H1 (cell line): Measurements from ENCODE around the gene NR1D2. TPM values are rescaled to one million over a fixed set of nuclear protein-coding genes. Genes with fewer than 3 reads are reported as not detected.

Experiments
- CTCF ChIA-PET: fragments of 300-600 bp; sonication (Branson Sonifier 250); formaldehyde crosslinking; loops from one replicate; lab custom pipeline; 2021; ENCODE audit not compliant: partially characterized antibody; lab: Charles Lee
- POLR2A ChIA-PET: fragments of 300-600 bp; sonication (Branson Sonifier 250); formaldehyde crosslinking; loops from one replicate; lab custom pipeline; 2021; ENCODE audit warnings: inconsistent platforms; ENCODE audit not compliant: partially characterized antibody; lab: Charles Lee
- DNase-seq, 2 experiments: peaks; one replicate each; pipeline versions ENCODE4 v3.0.0 to v3.0.0-alpha.2; 2010 to 2022; ENCODE audit warnings: low spot score in 2 of 2, low read depth in 1 of 2, mixed read lengths in 1 of 2
- FAIRE-seq: peaks from 2 replicates; lab custom pipeline; 2011; peaks lifted over from hg19 to GRCh38; lab: Jason Lieb, UNC
- H2AFZ ChIP-seq: 2 replicates; pipeline ENCODE4 v1.8.1; 2012; ENCODE audit warnings: low read length, inconsistent platforms
- H2AK5ac ChIP-seq: 2 replicates; pipeline ENCODE4 v1.6.1; 2013; ENCODE audit warnings: low read depth, low read length
- H2BK120ac ChIP-seq: replicated peaks from 2 replicates; pipeline ENCODE3; 2013; ENCODE audit warnings: low read depth, low read length, inconsistent platforms
- H2BK12ac ChIP-seq: 2 replicates; pipeline ENCODE4 v1.6.1; 2013; ENCODE audit warnings: low read depth, low read length
- H2BK15ac ChIP-seq: 2 replicates; pipeline ENCODE4 v1.6.1; 2013; ENCODE audit warnings: low read length
- H2BK20ac ChIP-seq: 2 replicates; pipeline ENCODE4 v1.6.1; 2013; ENCODE audit warnings: low read length
- H2BK5ac ChIP-seq: 2 replicates; pipeline ENCODE4 v1.6.1; 2013; ENCODE audit warnings: low read depth, low read length
- H3K14ac ChIP-seq: 2 replicates; pipeline ENCODE4 v1.6.1; 2013; ENCODE audit warnings: inconsistent platforms; ENCODE audit not compliant: insufficient read length
- H3K18ac ChIP-seq: 2 replicates; pipeline ENCODE4 v1.6.1; 2013; ENCODE audit warnings: low read length; ENCODE audit errors: extremely low read depth
- H3K23ac ChIP-seq: 2 replicates; pipeline ENCODE4 v1.6.1; 2013; ENCODE audit warnings: inconsistent platforms; ENCODE audit not compliant: insufficient read length
- H3K23me2 ChIP-seq: 2 replicates; pipeline ENCODE4 v1.6.1; 2013; ENCODE audit warnings: low read depth, low read length
- H3K27ac ChIP-seq: 2 replicates; pipeline ENCODE4 v1.6.1; 2011; ENCODE audit warnings: low read depth, low read length, inconsistent platforms
- H3K27me3 ChIP-seq, 4 experiments: replicated peaks in 1 of 4; 1 replicate in 1 of 4; 2 replicates in 3 of 4; pipeline versions ENCODE4 v1.6.1 to v1.8.1; 2011 to 2013; ENCODE audit warnings: low read length in 3 of 4, mild to moderate bottlenecking in 3 of 4, inconsistent platforms in 2 of 4, mixed read lengths in 2 of 4, moderate library complexity in 1 of 4; ENCODE audit not compliant: control insufficient read depth in 3 of 4, insufficient read depth in 3 of 4; ENCODE audit errors: extremely low read depth in 1 of 4
- H3K36me3 ChIP-seq, 4 experiments: 2 replicates each; pipeline versions ENCODE4 v1.6.1 to v1.8.1; 2011 to 2013; ENCODE audit warnings: mild to moderate bottlenecking in 4 of 4, low read length in 3 of 4, moderate library complexity in 2 of 4, control low read depth in 1 of 4, inconsistent platforms in 1 of 4; ENCODE audit not compliant: insufficient read depth in 4 of 4, control insufficient read depth in 2 of 4
- H3K4ac ChIP-seq: replicated peaks from 2 replicates; pipeline ENCODE3; 2013; ENCODE audit warnings: low read length, low read depth, mixed read lengths, inconsistent platforms; ENCODE audit not compliant: insufficient read length
- H3K4me1 ChIP-seq, 4 experiments: replicated peaks in 1 of 4; 1 replicate in 1 of 4; 2 replicates in 3 of 4; pipeline versions ENCODE4 v1.6.1 to v1.8.1; 2011 to 2013; ENCODE audit warnings: low read length in 3 of 4, inconsistent platforms in 2 of 4, mixed read lengths in 1 of 4; ENCODE audit not compliant: insufficient read depth in 4 of 4, control insufficient read depth in 3 of 4
- H3K4me2 ChIP-seq, 2 experiments: 2 replicates each; pipeline versions ENCODE4 v1.6.1 to v1.8.1; 2011 to 2013; ENCODE audit warnings: low read depth in 2 of 2, low read length in 2 of 2, control low read depth in 1 of 2, inconsistent platforms in 1 of 2, mild to moderate bottlenecking in 1 of 2; ENCODE audit not compliant: insufficient read depth in 1 of 2
- H3K4me3 ChIP-seq, 4 experiments: fragments of 200-600, 300-600 bp in 1 of 4; sonication (generic), shearing (Covaris generic), sonication (Bioruptor Twin) in 1 of 4; 2 replicates each; pipeline versions ENCODE4 v1.5.1 to v1.8.1; 2011 to 2016; ENCODE audit warnings: low read length in 4 of 4, low read depth in 3 of 4, control low read depth in 2 of 4, inconsistent platforms in 2 of 4, mild to moderate bottlenecking in 2 of 4, mixed read lengths in 1 of 4, moderate library complexity in 1 of 4; ENCODE audit not compliant: insufficient read depth in 2 of 4; ENCODE audit errors: extremely low read depth in 1 of 4
- H3K56ac ChIP-seq: replicated peaks from 2 replicates; pipeline ENCODE3; 2013; ENCODE audit warnings: low read depth, mild to moderate bottlenecking, mixed read lengths, low read length, inconsistent platforms; ENCODE audit not compliant: insufficient read length
- H3K79me1 ChIP-seq: 2 replicates; pipeline ENCODE4 v1.6.1; 2013; ENCODE audit warnings: low read depth, low read length, control low read depth
- H3K79me2 ChIP-seq, 2 experiments: 2 replicates each; pipeline versions ENCODE4 v1.6.1 to v1.8.1; 2012 to 2013; ENCODE audit warnings: low read length in 2 of 2, mild to moderate bottlenecking in 2 of 2, inconsistent platforms in 1 of 2; ENCODE audit not compliant: insufficient read depth in 2 of 2, control insufficient read depth in 1 of 2
- H3K9ac ChIP-seq, 4 experiments: replicated peaks in 1 of 4; 1 replicate in 1 of 4; 2 replicates in 3 of 4; pipeline versions ENCODE4 v1.6.1 to v1.8.1; 2011 to 2013; ENCODE audit warnings: low read depth in 3 of 4, low read length in 3 of 4, control low read depth in 2 of 4, mild to moderate bottlenecking in 2 of 4, moderate library complexity in 2 of 4, inconsistent platforms in 1 of 4; ENCODE audit errors: extremely low read depth in 1 of 4
- H3K9me3 ChIP-seq, 2 experiments: 2 replicates each; pipeline versions ENCODE4 v1.6.1 to v1.8.1; 2012 to 2013; ENCODE audit warnings: mild to moderate bottlenecking in 2 of 2, moderate library complexity in 2 of 2, control low read depth in 1 of 2, inconsistent platforms in 1 of 2, low read depth in 1 of 2, low read length in 1 of 2, mixed read lengths in 1 of 2; ENCODE audit not compliant: insufficient read depth in 2 of 2
- H4K20me1 ChIP-seq, 2 experiments: replicated peaks in 1 of 2; 2 replicates each; pipeline versions ENCODE3 to v1.8.1; 2011 to 2013; ENCODE audit warnings: inconsistent platforms in 2 of 2, low read length in 2 of 2, mild to moderate bottlenecking in 1 of 2; ENCODE audit not compliant: insufficient read depth in 2 of 2, control insufficient read depth in 1 of 2
- H4K5ac ChIP-seq: 2 replicates; pipeline ENCODE4 v1.6.1; 2013; ENCODE audit warnings: low read length, low read depth, mixed read lengths, inconsistent platforms; ENCODE audit not compliant: insufficient read length
- H4K8ac ChIP-seq: 2 replicates; pipeline ENCODE4 v1.8.0; 2013; ENCODE audit warnings: mild to moderate bottlenecking, moderate library complexity, low read length, inconsistent platforms; ENCODE audit not compliant: insufficient read depth; ENCODE audit errors: extremely low read depth
- H4K91ac ChIP-seq: replicated peaks from 2 replicates; pipeline ENCODE3; 2013; ENCODE audit warnings: low read length, mixed read lengths, inconsistent platforms; ENCODE audit not compliant: insufficient read length
- BACH1 ChIP-seq: IDR thresholded peaks from 2 replicates; pipeline ENCODE4 v1.6.1; 2012; ENCODE audit warnings: low read length, improper control_type of control experiment
- CHD2 ChIP-seq: IDR thresholded peaks from 2 replicates; pipeline ENCODE4 v1.6.1; 2012; ENCODE audit warnings: low read length, improper control_type of control experiment
- E2F6 ChIP-seq: IDR thresholded peaks from 2 replicates; pipeline ENCODE4 v1.6.1; 2012; ENCODE audit warnings: inconsistent platforms
- FOSL1 ChIP-seq: IDR thresholded peaks from 2 replicates; pipeline ENCODE4 v1.6.1; 2011; ENCODE audit warnings: mild to moderate bottlenecking, low read depth, low read length, moderate library complexity; ENCODE audit not compliant: insufficient read depth
- JUN ChIP-seq: IDR thresholded peaks from 2 replicates; pipeline ENCODE4 v1.6.1; 2011; ENCODE audit warnings: low read depth, mild to moderate bottlenecking, improper control_type of control experiment, low read length
- JUND ChIP-seq: IDR thresholded peaks from 2 replicates; pipeline ENCODE4 v1.6.1; 2011; ENCODE audit warnings: mild to moderate bottlenecking, improper control_type of control experiment, low read length
- KDM4A ChIP-seq: IDR thresholded peaks from one replicate; pipeline ENCODE4 v1.7.1; 2012; ENCODE audit warnings: low read depth, mild to moderate bottlenecking, moderate library complexity, low read length, inconsistent platforms; ENCODE audit not compliant: severe bottlenecking
- POLR2AphosphoS5 ChIP-seq: IDR thresholded peaks from 2 replicates; pipeline ENCODE4 v1.6.1; 2011; ENCODE audit warnings: low read depth, low read length
- RNF2 ChIP-seq: fragments of 200-900, 300-1000 bp; sonication (generic); IDR thresholded peaks from 2 replicates; pipeline ENCODE4 v1.7.1; 2016; ENCODE audit warnings: borderline replicate concordance, low read depth, mild to moderate bottlenecking, antibody characterized with exemption, low read length; ENCODE audit not compliant: poor library complexity, severe bottlenecking; ENCODE audit errors: missing control alignments
- SIX5 ChIP-seq: IDR thresholded peaks from 2 replicates; pipeline ENCODE4 v1.6.1; 2011; ENCODE audit warnings: mild to moderate bottlenecking, low read depth, low read length
- TCF12 ChIP-seq: IDR thresholded peaks from 2 replicates; pipeline ENCODE4 v1.6.1; 2011; ENCODE audit warnings: low read depth, mild to moderate bottlenecking, low read length
- TEAD4 ChIP-seq: IDR thresholded peaks from 2 replicates; pipeline ENCODE4 v1.6.1; 2012; ENCODE audit warnings: low read depth, low read length, inconsistent platforms, mixed read lengths
- WGBS, 2 experiments: shearing (Covaris generic) in 1 of 2; methylation state at CpG; one replicate each; pipeline versions ENCODE4 v1.1.6 to v1.1.7; 2013 to 2015; ENCODE audit warnings: low lambda C conversion rate in 2 of 2, mixed read lengths in 2 of 2, inconsistent platforms in 1 of 2, low coverage in 1 of 2, missing lambda C conversion rate in 1 of 2; ENCODE audit not compliant: insufficient replicate concordance in 2 of 2, insufficient coverage in 1 of 2, insufficient read length in 1 of 2; ENCODE audit errors: extremely low coverage in 1 of 2, missing lambda C conversion rate in 1 of 2; 5-methylcytosine and 5-hydroxymethylcytosine counted together
- polyA plus RNA-seq, 7 experiments: library from polyadenylated mRNA; depleted of rRNA in 3 of 7; stranded (reverse) in 5 of 7; unstranded in 2 of 7; fragments of >200 nt in 5 of 7; fragments of 200-250 nt in 2 of 7; gene quantifications; 1 replicate in 5 of 7; 2 replicates in 1 of 7; 4 replicates in 1 of 7; pipeline versions ENCODE4 v1.2.1 to v1.2.3, GENCODE V29; 2011 to 2013; ENCODE audit warnings: missing spikeins in 2 of 7, mixed read lengths in 2 of 7
- total RNA-seq: library from RNA; stranded (reverse); fragmentation: NEBNext Ultra II Directional; extraction: Animal tissue kit (Norgen Biotek cat#: 25700); gene quantifications from 2 replicates; pipeline ENCODE4 v1.2.1, GENCODE V29; 2021
- TF ChIP-seq, protein P1 (sequence below): IDR thresholded peaks from 2 replicates; pipeline ENCODE4 v1.6.1; 2011; ENCODE audit warnings: low read length, improper control_type of control experiment

NR1D2 gene
- total and polyA plus RNA-seq, 2 of the 8 experiments (the other 6 are each of a cell fraction or from before 2014, with no cell fraction given): 5.9 to 21.7 TPM

DNA sequence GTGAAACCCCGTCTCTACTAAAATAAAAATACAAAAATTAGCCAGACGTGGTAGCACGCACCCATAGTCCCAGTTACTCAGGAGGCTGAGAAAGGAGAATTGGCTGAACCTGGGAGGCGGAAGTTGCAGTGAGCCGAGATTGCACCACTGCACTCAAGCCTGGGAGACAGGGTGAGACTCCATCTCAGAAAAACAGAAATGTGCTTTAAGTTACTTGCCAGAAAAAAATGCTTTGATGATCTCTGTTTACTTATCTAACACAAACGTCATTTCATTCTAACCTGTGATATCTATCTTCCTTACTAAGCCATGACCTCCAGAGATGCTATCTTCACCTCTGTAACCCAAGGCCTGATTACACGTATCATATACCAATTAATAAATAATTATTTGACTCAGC is 35.7 kb upstream of the NR1D2 start:
- H3K14ac ChIP-seq: no peak overlapping the region
- H3K4me3 ChIP-seq: no peak overlapping the region
- peaks cover 0 to 19% of the 10 kb centered on the region in 2 experiments; a peak in 2 of 4 replicates for H3K79me2 ChIP-seq
- no peaks in the 10 kb centered on the region for H3K9me3 ChIP-seq
- no peaks in the 10 kb centered on the region for H3K23me2 ChIP-seq
- H3K79me1 ChIP-seq: no peaks in the 10 kb centered on the region
- no peaks in the 10 kb centered on the region for H3K4me1 ChIP-seq
- POLR2A ChIA-PET: interaction anchor here (5.4 kb wide), 1 partner anchor 9 kb away, joined by 47 read pairs; the partner anchor contains the start of genes NKIRAS1 and RPL15
- H3K9ac ChIP-seq: peak overlapping the region in 1 of 4 experiments; percentile 53; a peak in 1 of 7 replicates
- no peak overlapping the region for H2BK12ac ChIP-seq
- WGBS, 2 experiments: 91% methylated on average over 7 of the region's 7 CpGs; no CpG with 5 or more reads in 1 of the 2 experiments
- H4K91ac ChIP-seq: no peak overlapping the region
- no peak overlapping the region for H3K4ac ChIP-seq
- no peak overlapping the region for H2AFZ ChIP-seq
- no peak overlapping the region for H3K56ac ChIP-seq
- no peak overlapping the region for H3K23ac ChIP-seq
- H4K8ac ChIP-seq: no peak overlapping the region
- H3K27ac ChIP-seq: no peak overlapping the region
- H2BK5ac ChIP-seq: no peak overlapping the region
- H4K5ac ChIP-seq: no peak overlapping the region
- CTCF ChIA-PET: no interaction called here
- H4K20me1 ChIP-seq: no peaks in the 10 kb centered on the region
- H2BK15ac ChIP-seq: no peak overlapping the region
- H2BK20ac ChIP-seq: no peak overlapping the region
- H3K36me3 ChIP-seq: peaks cover 0 to 18% (median 7%) of the 10 kb centered on the region in 4 experiments; a peak in 4 of 8 replicates
- DNase-seq (no peak), FAIRE-seq (no peak)
- H3K4me2 ChIP-seq: no peak overlapping the region
- no peak overlapping the region for H3K18ac ChIP-seq
- H2AK5ac ChIP-seq: no peak overlapping the region
- no peak overlapping the region for H2BK120ac ChIP-seq
- H3K27me3 ChIP-seq: peaks cover 0 to 1% (median 0%) of the 10 kb centered on the region in 4 experiments; a peak in 1 of 7 replicates
- no peak for TF ChIP-seq CHD2
- TF ChIP-seq KDM4A: no peak
- TF ChIP-seq BACH1: no peak
- TF ChIP-seq, protein P1, sequence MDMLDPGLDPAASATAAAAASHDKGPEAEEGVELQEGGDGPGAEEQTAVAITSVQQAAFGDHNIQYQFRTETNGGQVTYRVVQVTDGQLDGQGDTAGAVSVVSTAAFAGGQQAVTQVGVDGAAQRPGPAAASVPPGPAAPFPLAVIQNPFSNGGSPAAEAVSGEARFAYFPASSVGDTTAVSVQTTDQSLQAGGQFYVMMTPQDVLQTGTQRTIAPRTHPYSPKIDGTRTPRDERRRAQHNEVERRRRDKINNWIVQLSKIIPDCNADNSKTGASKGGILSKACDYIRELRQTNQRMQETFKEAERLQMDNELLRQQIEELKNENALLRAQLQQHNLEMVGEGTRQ: no peak
- TF ChIP-seq RNF2: no peak
- TF ChIP-seq TCF12: no peak
- TF ChIP-seq JUN: no peak
- TF ChIP-seq E2F6: no peak
- TF ChIP-seq POLR2AphosphoS5: no peak
- TF ChIP-seq FOSL1: no peak
- TF ChIP-seq TEAD4: no peak
- TF ChIP-seq SIX5: no peak
- TF ChIP-seq JUND: no peak
